ENCODE results near the gene SYNDIG1.

The SYNDIG1 gene

GRCh38 chr20:24583169-24583792 lies 113.9 kb downstream of the SYNDIG1 start:
- no peak for DNase-seq (ENCODE audit: low read depth in 2 of 2)

- DNase-seq (ENCODE audit: low read depth in 2 of 2), result no peak
These were observed 114.6 kb downstream of the SYNDIG1 start for GRCh38 chr20:24584078-24584477.

GRCh38 chr20:24584538-24585356 lies 115.3 kb downstream of the SYNDIG1 start:
- DNase-seq (ENCODE audit: low read depth in 2 of 2), result no peak

GRCh38 chr20:24585796-24586522 lies 116.5 kb downstream of the SYNDIG1 start:
- DNase-seq (ENCODE audit: low read depth in 2 of 2), result no peak

- DNase-seq (ENCODE audit: low read depth in 2 of 2), result no peak
These were observed 117.1 kb downstream of the SYNDIG1 start for GRCh38 chr20:24586523-24586840.

GRCh38 chr20:24587384-24588046 lies 118.1 kb downstream of the SYNDIG1 start:
- no peak for DNase-seq (ENCODE audit: low read depth in 2 of 2)

GRCh38 chr20:24588047-24588635 lies 118.7 kb downstream of the SYNDIG1 start:
- DNase-seq (ENCODE audit: low read depth in 2 of 2), result no peak

GRCh38 chr20:24588725-24589340 lies 119.4 kb downstream of the SYNDIG1 start:
- DNase-seq (ENCODE audit: low read depth in 2 of 2), result no peak

- DNase-seq (ENCODE audit: low read depth in 2 of 2), result no peak
These were observed 120.0 kb downstream of the SYNDIG1 start for GRCh38 chr20:24589381-24589780.

GRCh38 chr20:24589815-24590177 lies 120.4 kb downstream of the SYNDIG1 start:
- DNase-seq (ENCODE audit: low read depth in 2 of 2), result no peak

GRCh38 chr20:24590178-24590982 lies 121.0 kb downstream of the SYNDIG1 start:
- DNase-seq (ENCODE audit: low read depth in 2 of 2), result no peak

- DNase-seq (ENCODE audit: low read depth in 2 of 2), result no peak
These were observed 127.6 kb downstream of the SYNDIG1 start for GRCh38 chr20:24597051-24597450.

- no peak for DNase-seq (ENCODE audit: low read depth in 2 of 2)
These were observed 128.9 kb downstream of the SYNDIG1 start for GRCh38 chr20:24598346-24598745.

GRCh38 chr20:24598996-24599395 lies 129.6 kb downstream of the SYNDIG1 start:
- no peak for DNase-seq (ENCODE audit: low read depth in 2 of 2)

- DNase-seq (ENCODE audit: low read depth in 2 of 2), result no peak
These were observed 130.6 kb downstream of the SYNDIG1 start for GRCh38 chr20:24600012-24600411.

- DNase-seq (ENCODE audit: low read depth in 2 of 2), result no peak
These were observed 134.0 kb downstream of the SYNDIG1 start for GRCh38 chr20:24603454-24603853.

GRCh38 chr20:24604966-24605665 lies 135.7 kb downstream of the SYNDIG1 start:
- no peak for DNase-seq (ENCODE audit: low read depth in 2 of 2)

GRCh38 chr20:24605937-24606455 lies 136.6 kb downstream of the SYNDIG1 start:
- DNase-seq (ENCODE audit: low read depth in 2 of 2), result no peak

- no peak for DNase-seq (ENCODE audit: low read depth in 2 of 2)
These were observed 138.0 kb downstream of the SYNDIG1 start for GRCh38 chr20:24607402-24607801.

All from stimulated activated CD4-positive, alpha-beta T cell treated with anti-CD3 and anti-CD28 coated beads, Interleukin-12 subunit alpha, Interleukin-12 subunit beta, amount 100 ng/mL, for 24 hours (primary cell).